ENCODE data around the gene RPS10.

RPS10 gene

GRCh38 chr6:34389034-34389433, 36.8 kb downstream of the RPS10 start:
- no peak for TF ChIP-seq CTCF (IDR thresholded peaks at IDR 0.05; ENCODE audit: low read depth, low read length)
- no peak for DNase-seq
- H3K27me3 ChIP-seq = no peaks in the 10 kb centered on the region
- 0 out of 2 replicates have a peak, but pooled peaks cover 2% of the 10 kb centered on the region for H3K4me1 ChIP-seq
- H3K36me3 ChIP-seq = peaks cover 4% of the 10 kb centered on the region; the same call in 1 of the 2 replicates
- H3K4me3 ChIP-seq (ENCODE audit: low read depth, low read length) = no peak overlapping the region
- no peaks in the 10 kb centered on the region for H3K9me3 ChIP-seq

GRCh38 chr6:34388421-34388820, 37.4 kb downstream of the RPS10 start:
- H3K4me1 ChIP-seq = no peaks in the 10 kb centered on the region

GRCh38 chr6:34386316-34387137, 39.3 kb downstream of the RPS10 start:
- Histone ChIP-seq H3K9me3 (no peaks in the 10 kb centered on the region), H3K4me1 (no peaks in the 10 kb centered on the region), H3K36me3 (no peaks in the 10 kb centered on the region), H3K27me3 (no peaks in the 10 kb centered on the region), H3K4me3 (ENCODE audit: low read depth, low read length) (no peak overlapping the region)
- no peak for DNase-seq
- no peak for TF ChIP-seq CTCF (IDR thresholded peaks at IDR 0.05; ENCODE audit: low read depth, low read length)

More at GRCh38 chr6:34388421-34388820, 37.4 kb downstream of the RPS10 start:
- H3K36me3 ChIP-seq = peaks cover 4% of the 10 kb centered on the region; the same call in 1 of the 2 replicates
- H3K27me3 ChIP-seq = no peaks in the 10 kb centered on the region
- DNase-seq = no peak
- TF ChIP-seq CTCF (IDR thresholded peaks at IDR 0.05; ENCODE audit: low read depth, low read length) = no peak
- H3K9me3 ChIP-seq = no peaks in the 10 kb centered on the region
- no peak overlapping the region for H3K4me3 ChIP-seq (ENCODE audit: low read depth, low read length)

- H3K36me3 ChIP-seq = no peaks in the 10 kb centered on the region
Observed at GRCh38 chr6:34385793-34386195, 40.1 kb downstream of the RPS10 start.

GRCh38 chr6:34384321-34385153, 41.3 kb downstream of the RPS10 start:
- Histone ChIP-seq H3K4me1 (no peaks in the 10 kb centered on the region), H3K9me3 (no peaks in the 10 kb centered on the region), H3K27me3 (no peaks in the 10 kb centered on the region), H3K4me3 (ENCODE audit: low read depth, low read length) (no peak overlapping the region), H3K36me3 (no peaks in the 10 kb centered on the region; the same call in 1 of the 2 replicates)
- no peak for DNase-seq
- no peak for TF ChIP-seq CTCF (IDR thresholded peaks at IDR 0.05; ENCODE audit: low read depth, low read length)

More at GRCh38 chr6:34385793-34386195, 40.1 kb downstream of the RPS10 start:
- Histone ChIP-seq H3K9me3 (no peaks in the 10 kb centered on the region), H3K4me1 (no peaks in the 10 kb centered on the region), H3K27me3 (no peaks in the 10 kb centered on the region), H3K4me3 (ENCODE audit: low read depth, low read length) (no peak overlapping the region)
- no peak for DNase-seq
- no peak for TF ChIP-seq CTCF (IDR thresholded peaks at IDR 0.05; ENCODE audit: low read depth, low read length)
